NCI-H446 treated with DMSO at 0.1 percent for 48 hours (cell line): Measurements from ENCODE around the gene ENDOU.

Experiments used
- DNase-seq: peaks from one replicate; lab custom pipeline; 2025; lab: John Stamatoyannopoulos, UW

Gene ENDOU, protein sequence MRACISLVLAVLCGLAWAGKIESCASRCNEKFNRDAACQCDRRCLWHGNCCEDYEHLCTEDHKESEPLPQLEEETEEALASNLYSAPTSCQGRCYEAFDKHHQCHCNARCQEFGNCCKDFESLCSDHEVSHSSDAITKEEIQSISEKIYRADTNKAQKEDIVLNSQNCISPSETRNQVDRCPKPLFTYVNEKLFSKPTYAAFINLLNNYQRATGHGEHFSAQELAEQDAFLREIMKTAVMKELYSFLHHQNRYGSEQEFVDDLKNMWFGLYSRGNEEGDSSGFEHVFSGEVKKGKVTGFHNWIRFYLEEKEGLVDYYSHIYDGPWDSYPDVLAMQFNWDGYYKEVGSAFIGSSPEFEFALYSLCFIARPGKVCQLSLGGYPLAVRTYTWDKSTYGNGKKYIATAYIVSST

DNA sequence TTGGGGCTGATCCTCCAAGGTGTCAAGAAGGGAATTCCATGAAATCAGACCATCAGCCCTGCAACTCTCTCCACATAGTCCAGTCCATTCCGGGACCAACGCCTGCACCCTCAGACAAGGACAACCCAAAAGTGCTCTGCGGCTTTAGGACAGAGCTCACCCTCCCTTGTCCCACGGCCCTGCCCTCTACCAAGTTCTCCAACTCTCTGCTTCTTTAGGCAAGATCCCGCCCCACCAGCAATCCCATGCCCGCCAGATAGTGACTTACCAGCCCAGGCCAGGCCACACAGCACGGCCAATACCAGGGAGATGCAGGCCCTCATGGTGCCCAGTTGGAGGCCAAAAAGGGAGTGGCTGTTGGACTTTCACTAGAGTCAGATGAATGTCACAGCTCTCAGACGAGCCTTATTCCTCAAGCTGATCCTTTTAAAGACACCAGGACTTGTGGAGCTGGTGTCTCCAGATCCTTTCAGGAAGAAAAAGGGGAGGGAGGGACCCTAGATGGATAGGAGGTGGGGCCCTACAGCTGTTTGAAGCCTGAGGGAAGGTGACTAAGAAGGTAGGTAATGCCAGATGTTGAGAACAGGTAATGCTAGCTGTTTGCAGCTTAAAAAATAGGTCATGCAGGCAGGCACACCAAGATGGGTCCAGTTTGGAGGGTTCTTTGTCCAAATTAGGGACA, at the start of gene ENDOU:
ENDOU (minus strand) TSS at position 400 of the 682 bp plus-strand sequence; CDS start at position 323, 77 bp downstream.
- no peak for DNase-seq

DNA sequence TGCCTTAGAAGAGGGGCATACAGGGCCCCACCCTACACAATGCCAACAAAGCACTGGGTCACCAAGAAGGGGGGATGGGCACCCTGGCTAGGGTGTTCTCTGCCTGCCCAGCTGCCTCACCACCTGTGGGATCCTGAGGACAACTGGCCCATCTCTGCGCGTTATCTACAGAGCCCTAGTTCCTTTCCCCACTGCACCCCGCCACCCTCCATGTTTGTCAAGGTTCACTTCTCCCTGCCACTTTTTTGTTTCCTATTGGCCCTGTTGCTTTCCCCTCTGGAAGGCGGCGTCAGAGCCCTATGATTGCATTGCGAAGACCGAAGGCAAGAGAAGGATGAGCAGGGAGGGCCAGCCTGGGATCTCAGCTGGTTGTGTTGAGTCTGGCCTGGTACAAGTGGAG, 49.4 kb upstream of the ENDOU start:
- DNase-seq = no peak

DNA sequence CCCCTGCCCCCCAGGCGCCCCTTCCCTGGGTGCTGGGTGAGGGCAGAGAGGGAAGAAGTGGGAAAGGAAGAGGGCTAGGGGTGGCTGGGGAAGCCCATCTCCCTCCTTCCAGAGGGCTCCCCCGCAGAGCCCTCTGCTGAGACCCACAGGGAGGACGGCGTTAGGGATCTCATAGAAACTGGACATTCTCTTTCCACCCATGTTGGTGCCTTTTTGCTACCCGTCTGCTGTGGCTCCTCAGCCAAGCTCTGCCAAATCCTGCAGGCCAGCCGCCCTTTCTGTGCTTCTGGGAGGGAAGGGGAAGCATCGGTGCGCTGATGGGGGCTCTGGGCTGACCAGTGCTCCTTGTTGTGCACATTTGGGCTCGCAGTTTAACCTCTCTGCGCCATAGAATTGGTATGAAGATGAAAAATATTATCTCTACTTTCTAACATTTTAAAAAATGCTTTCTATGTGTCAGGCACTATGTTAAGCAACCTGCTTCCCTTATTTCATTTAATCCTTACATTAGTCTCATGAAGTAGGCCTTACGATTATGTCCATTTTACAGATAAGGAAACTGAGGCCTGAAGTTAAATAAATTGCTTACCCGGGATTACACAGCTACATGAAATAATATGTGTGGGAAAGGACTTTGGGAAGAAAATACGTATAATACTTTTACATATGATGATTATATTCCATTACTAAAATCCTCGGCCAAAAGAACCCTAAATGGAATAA, 48.7 kb upstream of the ENDOU start:
- DNase-seq = no peak

DNA sequence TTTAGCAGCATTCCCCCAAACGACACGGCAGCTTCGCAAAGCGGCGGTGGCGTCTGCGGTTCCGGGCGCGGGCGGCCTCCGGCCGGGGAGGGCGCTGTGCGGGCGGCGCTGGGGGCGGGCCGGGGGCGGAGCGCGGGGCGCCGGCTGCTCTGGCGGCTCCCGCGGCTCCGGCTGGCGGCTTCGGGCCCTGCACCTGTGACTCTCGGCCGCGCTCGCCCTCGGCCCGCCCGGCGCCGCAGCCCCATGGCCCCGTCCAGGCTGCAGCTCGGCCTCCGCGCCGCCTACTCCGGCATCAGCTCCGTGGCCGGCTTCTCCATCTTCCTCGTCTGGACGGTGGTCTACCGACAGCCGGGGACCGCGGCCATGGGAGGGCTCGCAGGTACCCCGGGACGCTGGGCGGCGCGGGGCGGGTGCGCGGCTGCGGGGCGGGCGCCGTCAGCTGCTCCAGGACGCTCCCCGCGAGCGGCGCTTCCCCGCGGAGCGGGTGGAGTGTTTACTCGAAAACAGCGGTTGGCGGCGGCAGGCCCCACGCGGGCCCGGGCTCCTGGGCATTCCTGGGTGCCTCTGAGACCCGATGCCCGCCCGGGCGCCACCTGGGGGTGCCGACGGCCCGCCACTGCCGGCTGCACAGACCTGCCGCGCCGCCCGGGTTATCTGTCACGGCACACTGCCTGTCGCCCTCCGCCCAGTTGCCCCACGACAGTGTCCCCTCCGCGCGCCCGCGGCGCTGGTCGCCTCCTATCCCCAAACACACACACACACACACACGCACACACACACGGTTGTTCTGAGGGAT, 48.0 kb upstream of the ENDOU start, which contains the start of gene SLC48A1:
SLC48A1 (plus strand) TSS at position 177 of the 796 bp plus-strand sequence; CDS start at position 244, 67 bp downstream.
- peak; percentile 44 for DNase-seq

DNA sequence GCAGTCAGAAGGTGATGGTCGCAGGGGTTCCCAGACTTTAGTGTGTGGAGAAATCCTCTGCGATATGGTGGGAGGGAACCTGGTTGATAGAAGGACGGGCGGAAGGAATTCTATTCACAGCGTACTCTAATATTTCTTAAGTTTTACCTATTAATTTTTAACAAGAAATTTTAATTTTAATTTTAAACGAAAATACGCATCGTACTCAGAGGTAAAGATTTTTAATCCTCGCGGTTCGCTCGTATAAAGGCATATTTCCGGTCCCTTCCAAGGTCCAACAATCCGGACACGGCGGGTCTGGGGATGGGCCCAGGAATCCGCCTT, 47.4 kb upstream of the ENDOU start:
- no peak for DNase-seq

DNA sequence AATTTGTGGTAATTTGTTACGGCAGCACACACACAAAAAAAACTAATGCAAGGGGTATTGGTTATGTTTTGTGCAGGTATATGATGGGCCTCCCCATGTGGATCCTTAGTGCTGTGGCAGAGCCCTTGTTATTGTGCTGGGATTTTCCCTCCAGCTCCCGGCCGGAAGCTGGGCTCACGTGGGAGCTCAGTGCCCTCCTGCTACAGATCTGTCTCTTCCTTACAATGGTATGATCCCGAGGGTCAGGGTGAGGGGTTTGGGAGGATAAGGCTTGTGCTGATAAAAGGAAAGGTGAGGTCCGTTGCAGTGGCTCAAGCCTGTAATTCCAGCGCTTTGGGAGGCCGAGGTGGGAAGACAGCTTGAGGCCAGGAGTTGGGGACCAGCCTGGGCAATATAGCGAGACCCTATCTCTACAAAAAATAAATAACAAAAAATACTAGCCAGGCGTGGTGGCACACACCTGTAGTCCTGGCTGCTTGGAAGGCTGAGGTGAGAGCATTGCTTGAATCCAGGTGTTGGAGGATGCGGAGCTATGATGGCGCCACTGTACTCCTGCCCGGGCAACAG, 46.9 kb upstream of the ENDOU start:
- no peak for DNase-seq

DNA sequence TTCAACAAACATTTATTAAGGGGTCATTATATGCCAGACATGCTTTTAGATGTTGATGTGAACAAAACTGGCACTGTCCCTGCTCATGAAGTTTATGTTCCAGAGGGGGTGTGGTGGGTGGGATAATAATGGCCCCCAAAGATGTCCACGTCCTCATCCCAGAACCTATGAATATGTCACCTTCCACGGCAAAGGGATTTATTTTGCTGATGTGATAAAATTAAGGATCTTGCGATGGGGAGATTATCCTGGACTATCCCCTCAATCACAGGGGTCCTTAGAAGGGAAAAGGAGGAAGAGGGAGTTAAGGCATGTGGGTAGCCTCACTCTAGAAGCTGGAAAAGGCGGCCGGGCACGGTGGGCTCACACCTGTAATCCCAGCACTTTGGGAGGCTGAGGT, 46.0 kb upstream of the ENDOU start:
- DNase-seq = no peak

DNA sequence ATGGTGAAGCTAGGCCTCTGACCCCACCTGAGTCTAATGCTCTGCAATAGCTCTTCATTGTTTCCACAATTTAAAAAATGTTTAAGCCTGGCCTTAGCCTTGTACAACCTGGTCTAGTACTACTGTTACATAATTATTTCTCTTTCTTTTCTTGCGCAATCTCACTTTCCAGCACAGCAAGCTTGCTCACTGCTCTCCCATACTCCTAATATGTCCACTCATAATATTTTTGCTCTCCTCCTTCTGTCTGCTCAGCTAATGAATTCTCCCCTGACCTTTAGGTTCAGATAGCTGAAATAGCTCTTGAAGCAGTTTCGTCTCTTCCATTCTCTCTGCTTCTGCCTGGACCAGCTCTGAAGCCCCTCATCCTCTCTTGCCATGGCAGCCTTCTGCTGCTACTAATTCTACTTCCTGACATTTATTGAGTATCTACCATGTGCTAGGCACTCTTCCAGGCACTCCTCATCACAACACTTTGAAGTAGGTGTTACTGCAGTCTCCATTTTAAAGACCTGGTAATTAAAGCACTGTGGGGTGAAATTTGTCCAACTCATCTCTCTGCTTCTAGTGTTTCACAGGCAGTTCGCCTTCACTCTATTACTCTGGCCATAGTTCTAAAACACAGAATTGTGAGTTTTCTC, 44.9 kb upstream of the ENDOU start:
- DNase-seq = no peak

DNA sequence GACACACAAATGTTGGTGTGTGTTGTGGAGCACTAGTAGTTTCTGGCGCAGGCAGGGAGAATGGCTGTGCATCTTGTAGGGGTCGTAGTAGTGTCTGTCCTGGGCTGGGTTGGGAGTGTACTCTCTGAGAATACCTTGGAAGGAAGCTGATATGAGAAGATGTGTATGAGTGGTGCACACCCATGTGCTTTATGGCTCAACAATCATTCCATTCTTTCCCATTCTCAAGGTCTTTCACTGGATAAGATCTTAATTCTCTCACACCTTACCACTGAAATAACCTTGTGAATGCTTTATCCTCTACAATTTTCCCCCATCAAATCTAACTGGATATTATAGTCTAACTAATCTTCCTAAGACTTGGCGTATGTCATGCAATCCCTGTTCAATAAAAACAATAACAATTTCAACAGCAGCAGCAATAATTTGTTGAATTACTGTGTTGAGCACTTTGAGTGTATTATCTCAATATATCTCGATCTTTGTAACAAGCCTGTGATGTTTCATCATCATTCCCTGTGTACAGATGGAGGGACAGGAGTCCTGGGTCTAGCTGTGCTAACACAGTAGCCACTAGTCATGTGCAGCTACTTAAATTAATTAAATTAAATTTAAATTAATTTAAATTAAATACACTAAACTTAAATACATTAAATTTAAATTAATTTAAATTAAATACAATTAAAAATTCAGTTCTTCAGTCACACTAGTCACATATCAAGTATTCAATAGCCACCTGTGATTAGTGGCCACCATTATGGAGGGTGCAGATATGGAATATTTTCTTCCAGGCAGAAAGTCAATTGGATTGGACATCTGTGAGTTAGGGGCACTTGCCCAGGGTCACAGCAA, 44.2 kb upstream of the ENDOU start:
- no peak for DNase-seq

DNA sequence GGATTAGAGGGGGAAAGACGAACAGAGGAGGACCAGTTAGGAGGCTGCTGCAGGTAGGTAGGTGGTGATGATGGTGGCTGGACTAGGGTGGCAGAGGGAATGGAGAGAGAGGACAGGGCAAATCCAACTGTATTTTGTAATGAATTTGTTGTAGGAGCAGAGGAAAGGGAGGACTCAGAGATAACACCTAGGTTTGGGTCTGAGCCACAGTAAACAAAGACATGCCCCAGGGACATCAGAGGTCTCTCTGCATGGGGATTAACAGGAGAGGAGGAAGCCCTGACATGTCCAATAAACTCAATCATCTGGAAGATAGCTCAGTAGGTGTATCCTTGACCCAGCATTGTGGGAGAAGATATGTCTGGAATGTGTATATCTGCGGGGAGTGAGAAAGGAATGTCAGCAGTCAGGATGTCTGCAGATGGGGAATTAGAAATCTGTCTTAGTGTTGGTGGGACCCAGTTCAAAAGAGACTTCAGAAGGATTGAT, 43.1 kb upstream of the ENDOU start:
- no peak for DNase-seq

DNA sequence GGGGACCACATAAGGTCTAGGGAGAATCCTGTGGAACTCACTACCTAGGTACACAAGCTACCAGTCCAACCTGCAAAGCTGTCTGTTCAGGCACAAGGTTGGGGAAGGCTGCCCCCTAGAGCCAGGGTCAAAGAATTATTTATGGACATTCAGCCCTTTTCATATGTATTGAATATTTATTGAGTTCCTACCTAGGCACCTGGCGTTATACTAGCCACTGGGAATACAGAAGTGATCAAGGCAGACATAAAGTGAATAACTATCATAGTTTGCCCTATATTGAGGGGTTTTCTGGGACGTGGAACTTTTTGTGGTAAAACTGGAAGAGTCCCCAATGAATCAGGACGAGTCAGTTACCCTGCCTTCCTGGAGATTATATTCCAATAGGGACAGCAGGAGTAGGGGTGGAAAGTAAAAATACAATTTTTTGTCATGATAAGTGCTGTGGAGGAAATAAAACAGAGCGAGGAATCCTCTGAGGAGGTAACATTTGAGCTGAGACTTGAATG, 42.0 kb upstream of the ENDOU start:
- no peak for DNase-seq

DNA sequence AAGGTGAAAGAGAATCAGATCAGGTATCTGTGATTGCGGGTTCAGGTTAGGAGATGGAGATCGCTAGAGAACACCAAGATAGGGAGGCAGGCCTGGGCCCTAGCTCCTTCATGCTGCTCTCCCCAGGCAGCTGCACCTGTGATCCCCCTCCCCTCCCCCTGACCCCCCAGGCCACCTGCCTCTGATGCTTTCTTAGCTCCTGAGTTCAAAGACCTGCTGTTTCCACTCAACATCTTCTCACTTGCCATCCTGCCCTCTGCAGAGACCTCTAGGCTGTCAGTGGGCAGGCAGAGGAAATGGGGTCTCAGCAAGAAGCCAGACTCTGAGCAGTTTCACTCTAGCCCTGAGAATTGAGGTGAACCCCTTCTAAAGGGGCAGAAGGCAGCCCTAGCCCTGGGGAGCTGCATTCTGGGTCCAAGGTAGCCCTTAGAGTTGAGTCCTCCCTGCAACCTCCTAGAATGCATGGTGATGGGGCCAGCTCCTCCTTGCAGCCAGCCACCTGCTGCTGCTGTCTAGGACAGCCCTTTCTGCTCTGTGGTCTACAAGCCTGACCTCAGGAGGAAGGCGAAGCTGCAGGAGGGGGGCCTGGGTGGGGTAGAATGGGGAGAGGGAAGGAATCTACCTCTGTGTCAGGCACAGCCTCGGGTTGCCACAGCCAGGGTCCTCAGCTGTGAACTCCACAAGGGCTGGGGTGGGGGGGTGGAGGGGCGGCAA, 41.4 kb upstream of the ENDOU start:
- DNase-seq = no peak

DNA sequence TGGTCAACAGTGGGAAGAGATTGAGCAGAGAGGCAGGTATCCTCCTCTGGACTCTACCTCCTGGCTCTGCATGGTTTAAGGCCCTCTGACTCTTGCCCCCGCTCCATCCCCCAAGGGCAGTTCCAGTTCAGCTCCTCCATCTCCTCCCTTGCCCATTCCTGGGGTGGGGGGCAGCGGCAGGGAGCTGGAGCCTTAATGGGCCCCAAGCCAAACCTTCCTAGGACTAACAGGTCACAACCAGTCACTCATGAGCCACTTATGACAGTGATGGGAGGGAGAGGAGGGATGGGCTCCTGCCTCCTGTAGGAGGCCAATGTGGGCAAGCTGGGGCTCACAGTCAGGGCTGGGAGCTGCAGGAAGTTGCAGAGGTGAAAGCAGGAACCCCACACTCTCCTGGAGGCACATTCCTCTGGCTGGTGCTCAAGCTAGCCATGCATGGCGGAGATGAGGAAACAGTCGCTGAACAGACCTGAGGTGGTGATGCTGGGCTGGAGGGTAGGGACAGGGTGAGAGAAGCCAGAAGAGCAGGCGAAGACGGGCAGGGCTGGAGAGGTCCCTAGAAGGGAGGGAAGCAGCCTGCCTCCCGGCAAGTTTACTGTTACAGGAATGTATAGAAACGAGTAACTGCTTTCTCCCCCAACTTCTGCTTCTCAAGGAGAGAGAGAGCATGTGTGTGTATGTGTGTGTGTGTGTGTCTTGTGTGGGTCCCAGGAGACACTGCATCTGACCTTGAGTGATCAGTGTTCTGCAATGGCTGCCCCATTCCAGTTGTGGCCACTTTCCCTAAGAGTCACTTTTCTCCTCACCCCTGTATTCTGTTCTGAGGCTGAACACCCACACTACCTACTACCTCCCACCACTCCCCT, 38.4 kb upstream of the ENDOU start:
- DNase-seq = no peak

DNA sequence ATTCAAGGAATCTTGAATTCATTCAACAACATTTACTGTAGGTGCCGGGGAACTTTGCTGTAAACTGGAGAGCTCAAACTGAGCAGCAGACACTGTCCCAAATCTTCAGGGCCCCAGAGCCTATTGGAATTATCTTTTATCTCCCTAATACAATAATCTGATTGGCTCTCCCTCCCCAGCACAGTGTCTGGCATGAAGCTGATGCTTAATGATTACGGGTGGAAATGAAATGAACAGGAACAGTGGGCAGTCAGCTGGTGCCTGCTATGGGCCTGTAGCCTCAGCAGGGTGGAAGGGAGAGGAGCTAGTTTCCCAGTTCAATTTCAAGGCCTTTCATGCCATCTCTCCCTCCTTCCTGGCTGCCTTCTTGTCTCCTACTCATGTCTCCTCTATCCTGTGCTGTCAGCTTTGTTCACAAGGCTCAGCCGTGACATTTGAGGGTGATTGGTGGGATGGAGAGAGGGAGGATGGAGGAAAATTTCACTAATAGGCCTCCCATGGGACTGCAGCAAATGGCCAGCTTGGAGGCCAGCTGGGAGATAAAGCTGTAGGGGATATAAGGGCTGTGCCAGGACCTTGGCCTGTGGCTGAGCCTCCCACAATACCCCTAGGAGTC, 37.7 kb upstream of the ENDOU start:
- no peak for DNase-seq

DNA sequence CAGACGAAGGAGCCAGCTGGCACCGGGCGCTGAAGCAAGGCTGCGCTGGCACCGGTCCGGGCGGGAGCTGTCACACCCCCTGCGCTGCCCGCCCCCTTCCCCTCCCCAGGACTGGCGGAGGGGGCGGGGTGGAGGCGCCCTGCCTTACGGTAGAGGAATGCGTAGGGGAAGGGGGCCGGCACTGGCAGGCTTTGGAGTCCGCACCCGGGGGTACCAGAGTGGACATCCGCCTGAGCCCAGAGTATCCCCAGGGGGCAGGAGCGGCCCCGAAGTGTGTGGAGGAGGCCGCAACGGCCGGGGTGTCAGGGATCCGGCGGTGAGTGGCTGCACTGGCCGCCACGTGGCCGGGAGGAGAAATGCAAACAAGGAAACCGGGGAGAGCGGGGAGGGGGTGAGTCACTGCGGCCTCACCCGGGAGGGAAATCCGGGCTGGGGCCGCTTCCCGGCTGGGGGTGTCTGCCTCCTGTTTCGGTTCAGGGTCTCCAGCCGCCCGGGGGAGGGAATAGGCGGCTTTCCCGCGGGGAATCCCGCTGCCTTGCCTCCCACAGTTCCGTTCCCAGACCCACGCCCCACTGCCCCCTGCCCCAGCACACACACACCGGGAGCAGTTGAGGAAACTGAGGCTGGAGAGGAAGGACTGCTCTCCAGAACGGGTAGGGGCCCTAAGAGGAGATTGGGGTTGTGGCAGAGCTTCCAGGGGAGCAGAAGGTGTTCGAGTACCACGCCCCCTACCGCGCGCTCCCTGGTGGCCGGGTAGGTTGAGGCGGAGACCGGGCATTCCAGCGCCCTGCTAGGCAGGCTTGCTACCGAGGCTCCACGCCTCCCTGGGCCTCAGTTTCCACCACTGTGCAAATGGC, 33.8 kb upstream of the ENDOU start, which contains the start of gene RAPGEF3:
RAPGEF3 (minus strand) TSS at position 47 of the 857 bp plus-strand sequence. CDS start 324 bp downstream, outside the sequence.
- peak; percentile 24 for DNase-seq

DNA sequence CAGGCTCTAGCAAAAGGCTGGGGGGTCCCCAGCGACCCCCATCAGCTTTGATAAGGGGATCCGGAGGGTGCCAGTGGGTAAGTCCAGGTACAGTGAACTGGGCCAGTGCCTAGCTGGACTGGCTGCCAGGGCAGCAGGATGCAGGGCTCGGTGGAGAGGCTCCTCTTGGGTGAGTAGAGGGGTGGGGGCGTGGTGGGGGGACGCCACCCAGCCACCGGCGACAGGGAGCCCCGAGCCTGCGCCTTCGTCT, 33.2 kb upstream of the ENDOU start:
- no peak for DNase-seq
